ENCODE measurements around the gene COL11A1. TPM values are rescaled to one million over a fixed set of nuclear protein-coding genes. Genes with fewer than 3 reads are reported as not detected.
"Not testable (repeated sequence)": the region's sequence is repeated elsewhere in the genome, so short reads cannot be mapped to it uniquely, and the experiment has no call there.

The COL11A1 gene
- total RNA-seq, 1 donor from 2014 or later: 810 TPM

DNA sequence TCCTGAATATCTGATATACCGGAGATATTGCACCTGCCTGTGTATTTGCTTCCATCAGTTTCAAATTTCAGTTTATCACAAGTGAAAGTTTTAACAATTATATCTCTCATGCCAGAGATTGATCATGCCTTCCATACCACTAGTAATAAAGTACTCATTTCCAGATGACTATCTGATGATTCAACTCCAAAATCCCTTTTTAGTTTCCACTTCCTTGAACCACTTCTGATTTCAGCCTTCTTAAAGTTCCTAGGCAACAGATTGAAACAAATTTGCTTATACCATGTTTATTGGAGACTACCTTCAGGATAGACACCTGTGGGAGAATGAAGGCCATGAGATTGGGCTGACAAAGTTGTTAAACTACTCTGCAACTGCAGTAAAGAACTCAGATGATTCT is 21.5 kb upstream of the COL11A1 start:
- no peaks in the 10 kb centered on the region for H3K27me3 Mint-ChIP-seq (ENCODE audit: low read depth, unreplicated experiment)
- H3K27ac Mint-ChIP-seq (ENCODE audit: unreplicated experiment): peak overlapping the region; percentile 95
- Histone ChIP-seq H3K4me3 (ENCODE audit: insufficient read depth, low read depth, low read length) (no peak overlapping the region), H3K27me3 (ENCODE audit: insufficient read depth, low read length) (no peaks in the 10 kb centered on the region), H4K20me1 (ENCODE audit: insufficient read depth, low read length) (no peaks in the 10 kb centered on the region), H3K9me3 (ENCODE audit: insufficient read depth, low read depth, low read length) (no peaks in the 10 kb centered on the region), H3K79me2 (ENCODE audit: insufficient read depth, low read length) (no peaks in the 10 kb centered on the region), H3K4me2 (ENCODE audit: low read length) (no peak overlapping the region), H3K4me1 (ENCODE audit: insufficient read depth, low read length) (no peaks in the 10 kb centered on the region), H3K27ac (ENCODE audit: low read depth, low read length) (no peak overlapping the region), H2AFZ (ENCODE audit: low read depth, low read length) (no peak overlapping the region), H3K36me3 (ENCODE audit: insufficient read depth, low read length) (no peaks in the 10 kb centered on the region), H3K9ac (ENCODE audit: low read length) (no peak overlapping the region)
- TF ChIP-seq CTCF (IDR thresholded peaks at IDR 0.05; ENCODE audit: insufficient read depth, low read depth, low read length) (no peak), EZH2 (IDR thresholded peaks at IDR 0.05; ENCODE audit: insufficient read depth, low read length) (no peak)
- no peaks in the 10 kb centered on the region for H3K36me3 Mint-ChIP-seq (ENCODE audit: low read depth, unreplicated experiment)
- H3K9me3 Mint-ChIP-seq (ENCODE audit: unreplicated experiment): peaks cover 9% of the 10 kb centered on the region
- H3K4me1 Mint-ChIP-seq (ENCODE audit: low read depth, unreplicated experiment): peaks cover 27% of the 10 kb centered on the region
- no peak for FAIRE-seq
- peak overlapping the region; percentile 37 for H3K4me3 Mint-ChIP-seq (ENCODE audit: unreplicated experiment)
- no peak for DNase-seq (ENCODE audit: low read depth)

GRCh38 chr1:103129255-103129654 is 20.9 kb upstream of the COL11A1 start:
- Mint-ChIP-seq H3K36me3 (ENCODE audit: low read depth, unreplicated experiment) (no peaks in the 10 kb centered on the region), H3K4me1 (ENCODE audit: low read depth, unreplicated experiment) (peaks cover 27% of the 10 kb centered on the region), H3K27ac (ENCODE audit: unreplicated experiment) (peak overlapping the region; percentile 95), H3K9me3 (ENCODE audit: unreplicated experiment) (peaks cover 9% of the 10 kb centered on the region), H3K27me3 (ENCODE audit: low read depth, unreplicated experiment) (no peaks in the 10 kb centered on the region), H3K4me3 (ENCODE audit: unreplicated experiment) (peak overlapping the region; percentile 37)
- Histone ChIP-seq H4K20me1 (ENCODE audit: insufficient read depth, low read length) (no peaks in the 10 kb centered on the region), H3K9ac (ENCODE audit: low read length) (no peak overlapping the region), H3K4me3 (ENCODE audit: insufficient read depth, low read depth, low read length) (no peak overlapping the region), H3K4me2 (ENCODE audit: low read length) (no peak overlapping the region), H3K36me3 (ENCODE audit: insufficient read depth, low read length) (no peaks in the 10 kb centered on the region), H3K27ac (ENCODE audit: low read depth, low read length) (no peak overlapping the region), H2AFZ (ENCODE audit: low read depth, low read length) (no peak overlapping the region), H3K27me3 (ENCODE audit: insufficient read depth, low read length) (no peaks in the 10 kb centered on the region), H3K9me3 (ENCODE audit: insufficient read depth, low read depth, low read length) (no peaks in the 10 kb centered on the region), H3K4me1 (ENCODE audit: insufficient read depth, low read length) (no peaks in the 10 kb centered on the region), H3K79me2 (ENCODE audit: insufficient read depth, low read length) (no peaks in the 10 kb centered on the region)
- FAIRE-seq: no peak
- peak; percentile 10 for DNase-seq (ENCODE audit: low read depth)
- TF ChIP-seq EZH2 (IDR thresholded peaks at IDR 0.05; ENCODE audit: insufficient read depth, low read length) (no peak), CTCF (IDR thresholded peaks at IDR 0.05; ENCODE audit: insufficient read depth, low read depth, low read length) (no peak)

DNA sequence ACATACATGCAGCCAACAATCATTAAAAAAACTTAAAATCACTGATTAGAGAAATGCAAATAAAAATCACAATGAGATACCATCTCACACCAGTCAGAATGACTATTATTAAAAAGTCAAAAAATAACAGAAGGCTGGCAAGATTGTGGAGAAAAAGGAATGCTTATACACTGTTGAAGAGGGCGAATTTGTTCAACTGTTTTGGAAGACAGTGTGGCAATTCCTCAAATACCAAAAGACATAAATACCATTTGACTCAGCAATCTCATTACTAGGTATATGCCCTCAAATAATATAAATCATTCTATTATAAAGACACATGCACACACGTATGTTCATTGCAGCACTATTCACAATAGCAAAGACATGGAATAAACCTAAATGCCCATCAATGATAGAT is 19.9 kb upstream of the COL11A1 start:
- not testable (repeated sequence) for DNase-seq (ENCODE audit: low read depth); H2AFZ ChIP-seq (ENCODE audit: low read depth, low read length); H3K27ac ChIP-seq (ENCODE audit: low read depth, low read length); FAIRE-seq; H3K9ac ChIP-seq (ENCODE audit: low read length); H3K79me2 ChIP-seq (ENCODE audit: insufficient read depth, low read length); H3K9me3 Mint-ChIP-seq (ENCODE audit: unreplicated experiment); H3K4me1 ChIP-seq (ENCODE audit: insufficient read depth, low read length); H3K4me3 ChIP-seq (ENCODE audit: insufficient read depth, low read depth, low read length); H3K4me3 Mint-ChIP-seq (ENCODE audit: unreplicated experiment); H3K36me3 Mint-ChIP-seq (ENCODE audit: low read depth, unreplicated experiment); H3K27me3 Mint-ChIP-seq (ENCODE audit: low read depth, unreplicated experiment); H3K9me3 ChIP-seq (ENCODE audit: insufficient read depth, low read depth, low read length); H3K4me2 ChIP-seq (ENCODE audit: low read length); H3K36me3 ChIP-seq (ENCODE audit: insufficient read depth, low read length); H3K27me3 ChIP-seq (ENCODE audit: insufficient read depth, low read length); H4K20me1 ChIP-seq (ENCODE audit: insufficient read depth, low read length)
- H3K4me1 Mint-ChIP-seq (ENCODE audit: low read depth, unreplicated experiment): peaks cover 27% of the 10 kb centered on the region
- peak overlapping the region; percentile 47 for H3K27ac Mint-ChIP-seq (ENCODE audit: unreplicated experiment)

Measured in astrocyte (in vitro differentiated cells and primary cell).